Activated naive CD4-positive, alpha-beta T cell treated with anti-CD3 and anti-CD28 coated beads for 36 hours (primary cell): Measurements from ENCODE around the gene BMP2. TPM values are rescaled to one million over a fixed set of nuclear protein-coding genes. Genes with fewer than 3 reads are reported as not detected.

ENCODE experiments used
- CTCF ChIA-PET: fragments of 350-600 bp; sonication (Branson Sonifier 250); formaldehyde crosslinking; loops from one replicate; lab custom pipeline; 2021; ENCODE audit warnings: antibody characterized with exemption; lab: Charles Lee
- DNase-seq: peaks from one replicate; pipeline ENCODE4 v3.0.0-alpha.2; 2020
- H3K27ac Mint-ChIP-seq: one replicate; pipeline ENCODE4 v1.8.0; 2021; ENCODE audit warnings: mild to moderate bottlenecking, mixed read lengths
- H3K27me3 Mint-ChIP-seq: one replicate; pipeline ENCODE4 v1.8.0; 2021; ENCODE audit warnings: low read depth, mixed read lengths
- H3K36me3 Mint-ChIP-seq: one replicate; pipeline ENCODE4 v1.8.0; 2021; ENCODE audit warnings: low read depth, mixed read lengths
- H3K4me1 Mint-ChIP-seq: one replicate; pipeline ENCODE4 v1.8.0; 2021; ENCODE audit warnings: low read depth, mixed read lengths
- H3K4me3 Mint-ChIP-seq: one replicate; pipeline ENCODE4 v1.8.0; 2021; ENCODE audit warnings: mild to moderate bottlenecking, moderate library complexity, mixed read lengths
- H3K9me3 Mint-ChIP-seq: one replicate; pipeline ENCODE4 v1.8.0; 2021; ENCODE audit warnings: mixed read lengths
- intact Hi-C: fragments of 100-400 bp; cut with micrococcal nuclease; formaldehyde crosslinking; loops from one replicate; pipeline ENCODE4 v1.15.1; 2023
- total RNA-seq, 2 experiments: library from RNA; stranded (reverse); gene quantifications; one replicate each; pipeline ENCODE4 v1.2.3, GENCODE V29; 2021

Gene BMP2
- total RNA-seq, 2 experiments from 2014 or later, result not detected

DNA sequence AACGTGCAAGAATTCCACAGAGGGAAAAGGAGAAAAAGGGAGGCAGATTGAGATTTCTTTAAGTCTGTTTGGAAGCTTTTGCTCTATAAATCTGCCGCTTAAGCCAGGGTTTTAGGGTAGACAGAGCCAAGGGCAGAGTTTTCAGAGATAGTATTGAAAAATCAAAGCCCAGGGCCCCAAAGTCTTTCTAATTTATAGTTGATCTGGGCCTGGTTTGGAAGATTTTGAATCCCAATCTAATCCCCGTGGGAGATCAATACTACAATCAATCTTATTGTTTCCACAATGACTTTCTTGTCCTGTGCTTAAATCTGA, 3.3 kb downstream of the BMP2 start:
- intact Hi-C loops, result no loop called here
- DNase-seq, result no peak
- H3K36me3 Mint-ChIP-seq, result no peaks in the 10 kb centered on the region
- no peak overlapping the region for H3K27ac Mint-ChIP-seq
- H3K4me3 Mint-ChIP-seq, result no peak overlapping the region
- H3K9me3 Mint-ChIP-seq, result no peaks in the 10 kb centered on the region
- CTCF ChIA-PET, result no interaction called here
- H3K27me3 Mint-ChIP-seq, result peaks cover 43% of the 10 kb centered on the region
- H3K4me1 Mint-ChIP-seq, result peaks cover 8% of the 10 kb centered on the region

DNA sequence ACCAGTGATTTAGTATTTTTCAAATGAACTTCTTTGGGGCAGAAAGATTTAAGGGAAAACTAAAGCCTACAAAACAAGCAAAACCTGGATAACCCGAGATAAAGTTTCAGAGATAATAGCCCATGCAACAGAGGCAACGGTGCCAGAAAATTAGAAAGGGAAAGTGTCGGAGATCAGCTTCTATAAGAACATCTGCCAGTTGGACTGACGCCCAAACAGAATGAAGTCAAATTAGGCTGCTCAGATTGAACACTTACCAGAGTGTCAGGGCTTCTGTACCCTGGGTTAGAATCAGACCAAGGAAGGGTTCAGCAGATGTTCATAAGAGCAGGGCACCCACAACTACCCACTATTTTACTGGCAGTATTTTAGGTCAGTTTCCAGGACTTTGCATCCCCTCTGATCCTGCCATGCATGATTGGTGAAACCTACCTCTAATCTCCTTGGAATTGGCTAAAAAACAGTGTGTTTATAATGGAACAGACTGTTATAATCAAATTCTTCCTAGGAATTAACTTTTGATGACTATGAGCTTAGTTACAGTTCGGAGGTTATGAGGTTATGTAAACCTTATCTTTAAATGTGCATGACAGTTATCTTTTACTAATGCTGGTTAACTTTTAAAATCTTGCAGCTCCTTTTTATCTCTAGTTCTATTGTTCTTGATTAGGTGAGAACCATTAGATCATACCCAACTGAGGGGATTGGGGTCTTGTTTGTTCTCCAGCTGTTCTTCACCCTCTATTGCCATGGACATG, 13.1 kb downstream of the BMP2 start:
- intact Hi-C loops, result no loop called here
- Mint-ChIP-seq H3K36me3 (no peaks in the 10 kb centered on the region), H3K27me3 (no peaks in the 10 kb centered on the region), H3K4me1 (no peaks in the 10 kb centered on the region), H3K9me3 (no peaks in the 10 kb centered on the region), H3K27ac (no peak overlapping the region), H3K4me3 (no peak overlapping the region)
- CTCF ChIA-PET, result no interaction called here
- no peak for DNase-seq

- CTCF ChIA-PET, result no interaction called here
- Mint-ChIP-seq H3K36me3 (no peaks in the 10 kb centered on the region), H3K9me3 (no peaks in the 10 kb centered on the region), H3K27ac (no peak overlapping the region), H3K4me3 (no peak overlapping the region), H3K27me3 (no peaks in the 10 kb centered on the region), H3K4me1 (no peaks in the 10 kb centered on the region)
- DNase-seq, result no peak
- intact Hi-C loops, result no loop called here
Measured at GRCh38 chr20:6783752-6784151, 16.3 kb downstream of the BMP2 start.

DNA sequence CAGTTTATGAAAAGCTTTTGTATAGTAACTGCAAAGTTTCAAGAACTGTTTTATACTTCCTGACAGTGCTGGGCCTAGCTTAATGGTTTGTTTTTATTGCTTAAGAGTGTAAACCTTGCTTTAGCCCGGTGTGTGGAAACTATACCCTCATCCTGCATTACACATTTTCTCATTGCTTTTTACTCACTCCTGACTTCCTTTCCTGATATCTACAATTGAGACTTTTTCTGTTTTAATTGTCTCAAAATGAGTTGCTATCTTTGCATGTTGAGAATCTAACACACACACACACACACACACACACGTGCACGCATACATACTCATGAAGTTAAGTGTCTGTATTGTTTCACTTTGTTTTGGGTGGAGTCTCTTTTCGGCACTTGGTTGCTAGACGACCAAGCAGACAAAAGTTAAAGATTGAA, 16.7 kb downstream of the BMP2 start:
- Mint-ChIP-seq H3K27me3 (no peaks in the 10 kb centered on the region), H3K9me3 (no peaks in the 10 kb centered on the region), H3K4me1 (no peaks in the 10 kb centered on the region), H3K4me3 (no peak overlapping the region), H3K36me3 (no peaks in the 10 kb centered on the region), H3K27ac (no peak overlapping the region)
- intact Hi-C loops, result no loop called here
- no peak for DNase-seq
- CTCF ChIA-PET, result no interaction called here

DNA sequence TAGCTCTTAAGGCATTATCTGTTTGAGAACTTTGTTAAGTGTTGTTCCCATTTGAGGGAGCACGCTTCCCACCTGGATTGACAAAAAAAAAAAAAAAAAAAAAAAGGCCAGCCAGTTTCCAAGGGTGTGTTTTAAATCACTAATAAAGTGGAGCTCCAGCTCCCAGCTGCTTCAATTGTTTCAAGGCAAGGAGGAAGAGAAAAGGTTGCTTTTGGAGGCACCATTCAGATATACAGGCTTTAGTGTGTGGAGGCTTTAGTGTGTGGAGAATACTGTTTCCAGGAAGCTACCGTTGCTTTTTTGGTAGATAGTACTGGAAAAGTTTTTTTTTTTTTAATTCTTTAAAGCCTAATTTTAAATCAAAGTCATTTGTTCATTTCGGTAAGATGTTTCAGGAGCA, 17.3 kb downstream of the BMP2 start:
- no peak for DNase-seq
- Mint-ChIP-seq H3K27ac (no peak overlapping the region), H3K9me3 (no peaks in the 10 kb centered on the region), H3K27me3 (no peaks in the 10 kb centered on the region), H3K36me3 (no peaks in the 10 kb centered on the region), H3K4me3 (no peak overlapping the region), H3K4me1 (no peaks in the 10 kb centered on the region)
- CTCF ChIA-PET, result no interaction called here
- intact Hi-C loops, result no loop called here

DNA sequence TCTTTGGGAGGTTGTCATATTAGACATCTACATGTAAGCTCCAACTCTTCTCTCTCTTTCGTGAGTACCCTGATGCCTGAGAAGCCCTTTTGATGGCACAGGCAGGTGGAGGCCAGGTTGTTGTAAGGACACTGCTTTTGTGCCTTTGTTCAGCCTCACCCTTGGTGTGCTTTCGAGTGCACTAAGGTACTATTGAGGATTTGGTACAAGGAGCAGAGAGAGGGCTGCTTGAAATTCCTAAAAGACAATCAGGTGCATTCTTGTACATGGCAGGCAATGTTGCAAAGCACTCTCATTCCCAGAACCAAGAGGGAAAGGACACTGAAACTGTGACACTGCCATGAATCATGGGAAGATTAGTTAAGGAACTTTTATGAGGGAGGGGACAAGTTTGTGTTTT, 19.1 kb downstream of the BMP2 start:
- no peak overlapping the region for H3K4me3 Mint-ChIP-seq
- no peaks in the 10 kb centered on the region for H3K27me3 Mint-ChIP-seq
- intact Hi-C loops, result no loop called here
- no peaks in the 10 kb centered on the region for H3K4me1 Mint-ChIP-seq
- no peak for DNase-seq
- H3K9me3 Mint-ChIP-seq, result no peaks in the 10 kb centered on the region
- CTCF ChIA-PET, result no interaction called here
- H3K27ac Mint-ChIP-seq, result no peak overlapping the region
- no peaks in the 10 kb centered on the region for H3K36me3 Mint-ChIP-seq

DNA sequence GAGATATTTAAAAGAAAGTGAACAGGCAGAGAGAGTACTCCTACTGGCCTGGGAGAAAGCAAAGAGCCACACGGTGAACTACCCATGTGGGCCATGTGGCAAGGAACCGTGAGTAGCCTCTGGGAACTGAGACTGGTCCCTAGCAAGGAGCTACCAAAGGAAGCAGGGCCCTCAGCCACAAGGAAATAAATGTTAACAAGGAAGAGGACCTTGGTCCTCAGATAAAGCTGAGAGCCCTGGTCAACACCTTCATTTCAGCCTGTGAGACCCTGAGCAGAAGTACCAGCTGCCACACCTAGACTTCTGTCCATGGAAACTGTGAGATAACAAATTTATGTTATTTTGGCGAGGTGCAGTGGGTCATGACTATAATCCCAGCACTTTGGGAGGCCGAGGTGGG, 25.3 kb downstream of the BMP2 start:
- Mint-ChIP-seq H3K27ac (no peak overlapping the region), H3K4me1 (no peaks in the 10 kb centered on the region), H3K9me3 (no peaks in the 10 kb centered on the region), H3K36me3 (no peaks in the 10 kb centered on the region), H3K27me3 (no peaks in the 10 kb centered on the region), H3K4me3 (no peak overlapping the region)
- intact Hi-C loops, result no loop called here
- CTCF ChIA-PET, result no interaction called here
- DNase-seq, result no peak

DNA sequence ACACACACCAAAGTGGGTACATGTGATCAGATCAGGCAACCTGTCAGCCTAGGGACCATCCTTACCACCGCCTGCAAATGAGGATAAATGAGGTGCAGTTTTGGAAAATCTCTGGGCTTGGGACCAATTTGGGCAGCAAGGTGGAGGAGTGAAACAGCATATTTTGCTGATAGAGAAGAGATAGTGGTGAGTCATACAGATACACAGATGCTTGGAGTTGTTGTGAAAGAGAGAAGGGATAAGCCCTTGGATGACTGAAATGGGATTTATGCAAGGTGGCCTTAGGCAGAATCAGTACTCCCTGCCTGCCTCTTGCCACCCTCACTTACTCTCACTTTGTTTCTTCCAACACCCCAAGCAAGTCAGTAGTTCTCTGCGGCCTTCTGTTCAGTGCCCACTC, 34.7 kb downstream of the BMP2 start:
- no peaks in the 10 kb centered on the region for H3K4me1 Mint-ChIP-seq
- no peak overlapping the region for H3K4me3 Mint-ChIP-seq
- H3K36me3 Mint-ChIP-seq, result no peaks in the 10 kb centered on the region
- CTCF ChIA-PET, result no interaction called here
- peaks cover 4% of the 10 kb centered on the region for H3K9me3 Mint-ChIP-seq
- H3K27me3 Mint-ChIP-seq, result no peaks in the 10 kb centered on the region
- DNase-seq, result no peak
- intact Hi-C loops, result no loop called here
- no peak overlapping the region for H3K27ac Mint-ChIP-seq

GRCh38 chr20:6806275-6806674, 38.8 kb downstream of the BMP2 start:
- peaks cover 4% of the 10 kb centered on the region for H3K9me3 Mint-ChIP-seq
- no peak overlapping the region for H3K4me3 Mint-ChIP-seq
- H3K36me3 Mint-ChIP-seq, result no peaks in the 10 kb centered on the region
- intact Hi-C loops, result no loop called here
- DNase-seq, result no peak
- CTCF ChIA-PET, result interaction anchor here (0.6 kb wide), 1 partner anchor 113 kb away, joined by 6 read pairs; no protein-coding TSS in a partner anchor
- H3K4me1 Mint-ChIP-seq, result no peaks in the 10 kb centered on the region
- H3K27ac Mint-ChIP-seq, result no peak overlapping the region
- H3K27me3 Mint-ChIP-seq, result no peaks in the 10 kb centered on the region

DNA sequence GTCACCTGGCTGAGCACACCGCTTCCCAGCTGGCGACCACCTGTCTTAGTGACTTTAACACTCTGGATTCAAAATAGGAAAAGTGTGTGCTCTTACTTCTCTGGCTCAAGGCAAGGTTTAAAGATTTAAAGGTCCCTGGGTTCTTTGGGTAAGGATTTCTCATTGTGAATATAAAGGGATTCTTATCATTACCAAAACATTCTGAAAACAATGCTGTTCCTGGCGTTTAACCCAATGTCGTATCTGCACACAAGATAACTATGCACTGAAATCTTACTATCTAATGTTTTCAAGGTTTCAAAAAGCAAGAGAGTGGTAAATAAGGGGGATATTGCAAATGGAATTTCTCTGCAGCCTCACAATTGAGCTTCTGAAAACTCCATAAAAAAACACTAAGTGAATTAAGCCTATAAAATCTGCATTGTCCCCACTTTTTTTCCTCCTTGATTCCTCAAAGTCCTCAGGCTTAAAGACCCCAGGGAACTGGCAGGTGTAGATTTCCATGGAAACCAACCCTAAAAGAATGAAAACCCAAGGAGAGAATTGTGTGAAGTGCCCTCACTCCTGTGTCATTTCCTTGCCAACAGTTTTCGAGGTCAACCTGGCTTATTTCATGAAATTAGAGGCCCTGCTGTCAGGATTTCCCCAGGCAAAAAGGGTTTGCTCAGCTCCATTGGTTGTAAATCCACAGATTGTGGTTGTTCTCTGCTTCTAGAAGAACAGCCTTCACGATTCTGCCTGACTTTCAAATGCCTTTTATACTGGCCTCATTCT, 44.0 kb downstream of the BMP2 start:
- CTCF ChIA-PET, result interaction anchor here (0.6 kb wide), 2 partner anchors 17 to 20 kb away, joined by 3 read pairs; no protein-coding TSS in a partner anchor
- H3K4me1 Mint-ChIP-seq, result no peaks in the 10 kb centered on the region
- intact Hi-C loops, result no loop called here
- no peak overlapping the region for H3K27ac Mint-ChIP-seq
- no peaks in the 10 kb centered on the region for H3K36me3 Mint-ChIP-seq
- no peaks in the 10 kb centered on the region for H3K27me3 Mint-ChIP-seq
- peaks cover 2% of the 10 kb centered on the region for H3K9me3 Mint-ChIP-seq
- no peak overlapping the region for H3K4me3 Mint-ChIP-seq
- DNase-seq, result no peak

- H3K9me3 Mint-ChIP-seq, result peaks cover 1% of the 10 kb centered on the region
- no peaks in the 10 kb centered on the region for H3K36me3 Mint-ChIP-seq
- H3K27ac Mint-ChIP-seq, result no peak overlapping the region
- no peaks in the 10 kb centered on the region for H3K27me3 Mint-ChIP-seq
- CTCF ChIA-PET, result no interaction called here
- no peaks in the 10 kb centered on the region for H3K4me1 Mint-ChIP-seq
- H3K4me3 Mint-ChIP-seq, result no peak overlapping the region
- intact Hi-C loops, result no loop called here
- DNase-seq, result no peak
Measured at GRCh38 chr20:6812530-6812929, 45.0 kb downstream of the BMP2 start.

DNA sequence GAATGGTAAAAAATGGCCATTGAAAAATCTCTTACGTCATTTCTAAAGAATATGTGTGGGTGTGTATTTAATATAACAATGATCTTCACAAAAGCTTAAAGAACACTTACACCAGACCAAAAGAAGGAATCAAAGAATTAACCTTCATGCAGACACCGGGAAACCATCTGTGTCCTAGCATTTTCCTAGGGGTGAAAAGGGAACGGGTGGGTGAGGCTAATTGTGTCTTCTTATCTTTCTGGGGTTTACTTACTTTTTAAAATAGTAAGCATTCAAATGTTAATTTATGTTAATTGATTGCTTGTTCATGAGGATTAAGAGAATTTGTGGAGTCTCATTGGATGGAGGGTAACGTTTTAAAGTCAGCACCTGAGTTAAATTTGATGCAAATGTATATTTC, 47.5 kb downstream of the BMP2 start:
- no peak overlapping the region for H3K27ac Mint-ChIP-seq
- no peak for DNase-seq
- no peaks in the 10 kb centered on the region for H3K27me3 Mint-ChIP-seq
- H3K36me3 Mint-ChIP-seq, result no peaks in the 10 kb centered on the region
- H3K4me3 Mint-ChIP-seq, result no peak overlapping the region
- intact Hi-C loops, result no loop called here
- H3K9me3 Mint-ChIP-seq, result peaks cover 1% of the 10 kb centered on the region
- H3K4me1 Mint-ChIP-seq, result no peaks in the 10 kb centered on the region
- CTCF ChIA-PET, result interaction anchor here (0.6 kb wide), 1 partner anchor 490 kb away, joined by 3 read pairs; no protein-coding TSS in a partner anchor
